A172 (cell line): ENCODE measurements around the gene HDHD3. TPM values are rescaled to one million over a fixed set of nuclear protein-coding genes. Genes with fewer than 3 reads are reported as not detected.
A peak's percentile ranks its signal among the peaks of the same experiment; 100 is the strongest.

Experiments used
- DNase-seq: peaks from one replicate; pipeline ENCODE4 v3.0.0-alpha.2; 2015; ENCODE audit warnings: low spot score
- total RNA-seq: library from RNA; depleted of rRNA; stranded (reverse); fragments of >200 nt; shearing (Covaris generic); gene quantifications from 2 replicates; pipeline ENCODE4 v1.2.3, GENCODE V29; 2014

Gene HDHD3
- total RNA-seq, 1 experiment from 2014 or later: 23.2 TPM

DNA sequence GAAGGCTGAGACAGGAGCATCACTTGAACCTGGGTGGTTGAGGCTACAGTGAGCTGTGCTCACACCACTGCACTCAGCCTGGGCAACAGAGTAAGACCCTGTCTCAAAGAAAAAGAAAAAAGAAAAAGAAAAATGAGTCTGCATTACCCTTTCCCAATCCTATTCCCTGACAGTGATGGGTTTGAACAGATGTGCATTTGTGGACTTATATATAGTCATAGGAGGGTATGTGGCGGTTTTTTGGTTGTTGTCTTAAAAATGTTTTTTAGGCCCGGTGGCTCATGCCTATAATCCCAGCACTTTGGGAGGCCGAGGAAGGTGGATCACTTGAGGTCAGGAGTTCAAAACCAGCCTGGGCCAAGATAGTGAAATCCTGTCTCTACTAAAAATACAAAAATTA is 13.4 kb downstream of the HDHD3 start:
- no peak for DNase-seq

DNA sequence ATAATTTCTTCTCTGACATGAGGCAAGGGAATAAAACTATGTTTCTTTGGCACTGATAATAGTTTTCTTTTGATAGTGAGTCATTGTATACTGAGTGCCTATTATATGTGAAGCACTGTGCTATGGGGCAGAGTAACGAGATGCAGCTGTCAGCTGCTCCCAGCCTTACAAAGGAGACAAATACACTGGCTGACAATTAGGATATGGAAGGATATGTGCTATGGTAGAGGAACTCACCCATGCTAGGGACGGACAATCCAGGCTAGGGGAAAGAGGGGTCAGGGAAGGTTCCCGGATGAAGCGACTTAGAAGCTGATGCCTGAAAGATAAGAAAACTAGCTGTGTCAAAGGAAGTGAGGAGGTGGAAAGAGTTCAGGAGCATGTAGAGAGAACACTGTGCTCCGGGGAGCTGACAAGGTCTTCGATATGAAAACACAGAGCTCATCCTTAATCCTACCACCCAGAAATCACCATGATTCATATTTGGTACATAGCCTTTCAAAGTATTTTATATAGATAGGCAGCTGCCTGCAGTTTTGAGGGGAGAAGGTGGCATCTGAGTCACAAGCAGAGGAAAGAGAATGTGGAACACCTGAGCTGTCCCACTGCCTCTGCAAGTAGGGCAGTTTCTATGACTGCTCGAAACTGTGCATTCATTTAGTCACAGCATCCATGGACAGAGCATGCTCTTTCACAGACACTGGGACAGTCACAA is 15.3 kb downstream of the HDHD3 start:
- no peak for DNase-seq

DNA sequence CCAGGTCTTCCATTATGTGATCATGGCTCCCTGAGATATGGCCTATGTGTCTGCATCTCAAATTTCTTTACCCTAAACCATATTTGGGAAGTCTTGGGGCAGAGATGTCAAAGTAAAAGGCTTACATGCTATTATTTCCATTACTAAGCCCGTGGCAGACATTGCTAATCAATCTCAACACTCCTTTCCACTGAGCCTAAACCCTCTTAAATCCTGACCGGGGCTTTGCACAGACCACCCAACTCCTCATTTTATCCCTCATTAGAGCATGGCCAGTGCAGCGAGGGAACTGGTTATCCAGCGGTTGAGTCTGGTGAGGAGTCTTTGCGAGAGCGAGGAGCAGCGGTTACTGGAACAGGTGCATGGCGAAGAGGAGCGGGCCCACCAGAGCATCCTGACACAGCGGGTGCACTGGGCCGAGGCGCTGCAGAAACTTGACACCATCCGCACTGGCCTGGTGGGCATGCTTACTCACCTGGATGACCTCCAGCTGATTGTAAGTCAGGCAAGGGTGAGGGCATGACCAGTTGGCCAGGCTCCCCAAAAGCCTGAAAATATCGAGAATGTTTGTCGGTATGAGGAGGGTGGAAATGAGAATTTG is 16.4 kb downstream of the HDHD3 start:
- DNase-seq: no peak

- no peak for DNase-seq
Observed at GRCh38 chr9:113359385-113359784, 17.4 kb downstream of the HDHD3 start.

- DNase-seq: no peak
Observed at GRCh38 chr9:113356686-113357292, 20.0 kb downstream of the HDHD3 start.

- no peak for DNase-seq
Observed at GRCh38 chr9:113355040-113355596, 21.7 kb downstream of the HDHD3 start.

- DNase-seq: no peak
Observed at GRCh38 chr9:113352411-113352810, 24.4 kb downstream of the HDHD3 start.

DNA sequence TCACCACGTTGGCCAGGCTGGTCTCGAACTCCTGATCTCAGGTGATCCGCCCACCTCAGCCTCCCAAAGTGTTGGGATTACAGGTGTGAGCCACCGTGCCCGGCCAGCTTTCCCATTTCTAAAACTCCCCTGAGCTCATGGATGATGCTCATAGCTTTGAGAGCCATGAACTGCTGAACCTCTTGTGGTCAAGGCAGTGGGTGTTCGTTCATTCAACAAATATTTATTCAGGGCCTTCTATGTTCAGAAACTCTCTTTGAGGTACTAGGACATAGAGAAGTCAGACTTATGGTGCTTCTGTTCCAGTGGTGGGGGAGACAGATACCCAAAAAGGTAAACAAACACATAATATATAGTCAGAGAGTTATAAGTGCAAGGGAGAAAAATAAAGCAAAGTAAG is 24.8 kb downstream of the HDHD3 start:
- DNase-seq: no peak

DNA sequence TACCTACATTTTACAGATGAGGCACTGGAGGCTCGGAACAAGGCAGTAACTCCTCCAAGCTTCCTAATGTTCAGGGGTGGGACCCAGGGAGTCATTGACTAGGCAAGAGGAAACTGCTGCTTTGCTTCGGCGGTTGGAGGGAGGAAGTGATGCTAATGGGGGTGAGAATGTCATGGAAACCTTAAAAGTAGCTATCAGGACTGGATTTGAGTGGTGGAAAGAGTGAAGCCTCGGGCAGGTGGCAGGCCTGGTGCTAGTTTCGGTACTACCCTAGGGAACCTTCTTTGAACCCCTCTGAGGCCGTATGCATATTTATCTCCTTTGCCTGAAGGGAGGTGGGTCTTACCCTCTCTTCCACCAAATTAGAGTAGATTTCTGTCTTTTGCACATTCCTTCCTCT is 25.8 kb downstream of the HDHD3 start:
- no peak for DNase-seq

DNA sequence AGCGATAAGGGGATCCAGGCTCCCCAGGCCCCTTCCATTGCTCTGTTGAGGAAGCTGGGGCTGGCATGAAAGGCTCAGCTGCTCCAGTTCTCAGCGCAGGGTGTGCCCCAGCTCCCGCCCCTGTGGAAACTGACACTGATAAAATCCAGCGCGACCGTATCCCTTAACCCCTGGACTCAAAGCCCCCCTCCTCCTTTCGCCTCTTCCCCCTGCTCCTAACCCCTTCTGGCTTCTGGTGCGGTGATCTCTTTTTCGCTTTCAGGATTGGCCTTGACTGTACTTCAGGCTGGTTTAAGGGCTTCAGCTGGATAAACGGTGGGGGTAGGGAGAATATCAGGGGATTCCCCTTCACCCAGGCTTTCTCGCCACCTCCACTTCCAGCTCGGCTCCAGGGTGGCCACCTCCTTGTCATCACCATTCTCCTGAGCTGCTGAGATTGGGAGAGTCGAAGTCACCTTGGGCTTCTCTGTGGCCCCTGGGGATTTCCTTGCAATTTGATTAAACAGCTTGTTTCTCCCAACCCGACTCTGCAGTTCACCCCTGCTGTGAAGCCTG is 26.6 kb downstream of the HDHD3 start:
- no peak for DNase-seq

DNA sequence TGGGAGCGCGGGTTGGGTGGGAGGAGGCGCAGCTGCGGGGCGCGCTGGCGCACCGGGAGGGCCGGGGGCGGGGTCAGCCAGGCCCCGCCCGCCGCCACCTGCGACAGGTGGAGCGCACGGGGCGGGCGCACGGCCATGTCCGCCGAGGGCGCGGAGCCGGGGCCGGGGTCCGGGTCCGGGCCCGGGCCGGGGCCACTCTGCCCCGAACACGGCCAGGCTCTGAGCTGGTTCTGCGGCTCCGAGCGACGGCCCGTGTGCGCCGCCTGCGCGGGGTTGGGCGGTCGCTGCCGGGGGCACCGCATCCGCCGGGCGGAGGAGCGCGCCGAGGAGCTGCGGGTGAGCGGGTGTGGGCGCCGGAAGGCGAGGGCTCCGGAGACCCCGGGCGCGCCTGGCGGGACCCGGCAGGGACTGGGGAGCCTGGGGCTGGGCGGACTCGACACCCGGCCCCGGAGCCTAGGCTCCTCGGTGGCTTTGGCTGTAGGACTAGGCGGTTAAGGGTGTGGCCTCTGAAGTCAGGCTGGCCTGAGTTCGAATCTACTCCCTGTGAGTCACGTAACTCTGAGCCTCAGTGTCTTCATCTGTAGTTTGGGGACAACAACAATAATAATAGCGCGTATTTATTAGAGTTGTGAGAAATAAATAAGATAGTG is 27.2 kb downstream of the HDHD3 start, which contains the start of gene BSPRY:
TSS of gene BSPRY (plus strand) at position 97 of the 650 bp plus-strand sequence. CDS start at position 136, 39 bp downstream.
- DNase-seq: no peak

DNA sequence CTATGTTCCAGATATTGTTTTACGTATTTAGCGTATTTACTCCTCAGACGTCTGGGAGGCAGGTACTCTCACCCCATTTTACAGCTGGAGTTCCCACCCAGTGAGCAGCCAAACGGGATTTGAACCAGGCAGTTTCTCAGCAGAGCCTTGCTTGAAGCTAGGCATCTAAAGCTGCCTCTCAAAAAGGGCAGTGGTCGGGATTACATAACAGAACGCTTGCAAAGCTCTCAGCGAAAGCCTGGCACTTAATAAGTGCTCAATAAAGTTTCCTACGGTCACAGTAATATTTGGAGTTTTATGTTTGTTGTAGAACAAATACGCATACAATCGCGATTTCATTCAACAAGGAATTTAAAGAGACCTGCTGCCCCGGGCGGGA is 27.7 kb downstream of the HDHD3 start:
- no peak for DNase-seq

DNA sequence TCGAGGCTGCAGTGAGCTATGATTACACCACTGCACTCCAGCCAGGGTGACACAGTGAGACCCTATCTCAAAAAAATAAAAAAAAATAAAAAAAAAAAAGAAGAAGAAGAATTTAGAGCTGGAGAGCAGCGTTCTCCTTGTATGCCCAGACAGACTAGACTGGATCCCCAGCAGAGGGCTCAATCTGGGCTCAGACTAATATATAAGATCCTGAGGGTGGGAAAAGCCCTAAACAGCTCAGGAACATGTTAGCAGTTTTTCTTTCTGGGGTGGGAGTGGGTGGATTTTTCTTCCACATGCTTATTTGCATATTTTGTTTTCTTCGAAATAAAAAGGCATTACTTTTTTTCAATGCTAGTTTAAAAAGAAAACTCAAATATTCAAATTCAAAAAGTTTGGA is 28.3 kb downstream of the HDHD3 start:
- no peak for DNase-seq

DNA sequence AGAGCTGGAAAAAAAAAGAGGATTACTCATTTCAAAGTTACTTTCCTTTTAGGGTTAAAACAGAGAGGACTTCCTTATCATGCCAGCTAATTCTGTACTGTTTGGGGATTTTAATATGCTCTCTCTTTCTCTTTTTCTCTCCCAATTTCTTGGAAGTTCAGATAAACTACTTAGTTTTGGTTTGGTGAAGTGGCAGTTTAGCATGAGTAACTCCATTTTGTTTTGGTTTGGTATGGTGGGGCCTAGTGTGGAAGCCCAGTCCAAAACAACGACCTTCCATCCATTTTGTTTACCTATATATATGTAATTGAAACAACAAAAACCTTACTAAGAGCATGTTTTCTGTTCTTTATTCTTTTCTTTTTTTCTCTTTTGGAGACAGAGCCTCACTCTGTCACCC is 31.1 kb downstream of the HDHD3 start:
- DNase-seq: no peak

GRCh38 chr9:113345190-113345589 is 31.6 kb downstream of the HDHD3 start:
- no peak for DNase-seq

- peak; percentile 21 for DNase-seq
Observed at GRCh38 chr9:113343732-113344231, 33.0 kb downstream of the HDHD3 start.

DNA sequence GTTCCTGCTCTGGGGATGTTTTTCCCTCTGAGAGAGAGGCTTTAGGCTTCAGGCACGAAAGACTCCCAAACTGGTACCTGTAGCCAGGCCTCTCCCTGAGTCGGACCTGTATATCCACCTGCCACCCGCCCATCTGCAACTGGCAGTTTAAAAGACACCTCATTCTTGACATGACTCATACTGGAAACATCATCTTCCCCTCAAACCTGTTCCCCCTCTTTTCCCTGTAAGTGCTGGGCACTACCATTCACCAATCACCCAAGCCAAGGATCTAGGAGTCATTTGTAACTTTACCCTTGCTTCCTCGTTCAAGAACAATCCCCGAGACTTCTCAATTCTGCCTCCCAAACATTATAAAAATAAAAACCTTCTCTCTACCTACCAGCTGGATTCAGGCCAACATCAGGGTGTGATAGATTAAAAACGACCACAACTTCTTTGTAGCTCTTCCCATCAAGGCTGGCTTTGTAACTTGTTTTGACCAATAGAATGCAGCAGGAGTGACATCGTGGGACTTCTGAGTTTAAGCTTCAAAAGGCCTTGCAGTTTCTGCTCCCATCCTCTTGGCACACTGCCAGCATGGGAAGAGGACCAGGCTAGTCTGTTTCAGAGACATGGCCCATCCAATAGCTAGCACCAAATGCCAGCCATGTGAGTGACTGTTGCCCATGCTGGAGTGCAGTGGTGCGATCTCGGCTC is 34.9 kb downstream of the HDHD3 start:
- no peak for DNase-seq

- DNase-seq: peak; percentile 70
Observed at GRCh38 chr9:113340011-113340699, 36.6 kb downstream of the HDHD3 start, which contains the start of gene WDR31. TSS of gene WDR31 (minus strand) at chr9:113340275. CDS start at chr9:113332022, 8,253 bp downstream.

DNA sequence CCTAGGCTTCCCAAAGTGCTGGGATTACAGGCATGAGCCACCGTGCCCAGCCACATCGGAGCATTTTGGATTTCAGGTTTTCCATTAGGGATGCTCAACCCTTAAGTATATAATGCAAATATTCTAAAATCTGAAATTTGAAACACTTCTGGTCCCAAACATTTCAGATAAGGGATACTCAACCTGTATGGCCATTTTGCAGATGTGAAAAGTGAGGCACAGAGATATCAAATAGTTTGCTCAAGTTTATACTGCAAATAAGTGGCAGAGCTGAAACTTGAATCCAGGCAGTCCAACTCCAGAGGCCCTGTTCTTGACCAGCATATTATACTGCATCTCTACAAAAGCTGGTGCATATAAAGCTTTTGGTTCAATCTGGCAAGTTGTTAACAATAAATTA is 39.1 kb downstream of the HDHD3 start:
- DNase-seq: no peak

DNA sequence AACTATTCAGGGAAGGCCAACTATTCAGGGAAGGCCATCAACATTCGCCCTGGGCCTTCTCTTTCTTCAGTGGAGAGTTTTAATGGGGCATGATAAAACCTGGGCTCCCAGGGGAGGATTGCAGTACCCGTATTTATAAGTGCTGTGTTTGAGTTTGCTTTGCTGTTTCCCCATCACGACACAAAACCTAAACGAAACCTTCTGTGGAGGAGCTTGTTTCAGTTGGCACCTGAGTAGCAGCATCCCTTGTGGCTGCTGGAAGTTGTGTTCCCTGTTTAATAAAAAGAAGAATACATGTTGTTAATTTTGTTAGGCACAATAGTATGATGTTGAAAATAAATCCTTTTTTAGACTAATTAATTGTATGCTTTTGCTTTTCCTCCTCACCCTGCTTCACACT is 45.0 kb downstream of the HDHD3 start:
- DNase-seq: no peak
